HCT116 (cell line): ENCODE results near the gene ADAT3. TPM values are rescaled to one million over a fixed set of nuclear protein-coding genes. Genes with fewer than 3 reads are reported as not detected.

ENCODE experiments used
- ATAC-seq: fragments of 200-7000 bp; cut with Tn5 transposase; 2 replicates; pipeline ENCODE4 v1.9.1; 2020; ENCODE audit warnings: mild to moderate bottlenecking, moderate library complexity
- BruUV-seq: library from RNA; stranded (reverse); fragments of 400-500 nt; replicated peaks from 2 replicates; lab custom pipeline; 2021; lab: Mats Ljungman, UMichigan
- CTCF ChIA-PET: fragments of 300-600 bp; sonication (Branson Sonifier 250); formaldehyde crosslinking; loops from one replicate; lab custom pipeline; 2021; ENCODE audit warnings: antibody characterized with exemption; lab: Charles Lee
- POLR2A ChIA-PET: fragments of 300-600, 350-600 bp; sonication (Branson Sonifier 250); formaldehyde crosslinking; loops from one replicate; lab custom pipeline; 2021; ENCODE audit warnings: antibody characterized with exemption; lab: Charles Lee
- RAD21 ChIA-PET, 2 experiments: fragments of 300-600 bp; sonication (Branson Sonifier 250); formaldehyde crosslinking; loops; one replicate each; lab custom pipeline; 2023; ENCODE audit warnings: low total read pairs in 2 of 2; ENCODE audit not compliant: uncharacterized antibody in 2 of 2, unreplicated experiment in 2 of 2, low non-redundant PET in 1 of 2; lab: Charles Lee
- DNase-seq: peaks from one replicate; pipeline ENCODE4 v3.0.0-alpha.2; 2010; ENCODE audit warnings: low read depth, low spot score
- H2AFZ ChIP-seq: fragments of 200-600 bp; shearing (Covaris generic), sonication (generic); 2 replicates; pipeline ENCODE4 v1.6.1; 2017; ENCODE audit warnings: low read depth, mixed run types, mixed read lengths, antibody characterized with exemption, low read length; ENCODE audit not compliant: poor library complexity, severe bottlenecking
- H3K27ac ChIP-seq: 2 replicates; pipeline ENCODE4 v1.5.1; 2012; ENCODE audit warnings: low read depth, low read length
- H3K27me3 ChIP-seq: fragments of 200-600 bp; sonication (generic); 2 replicates; pipeline ENCODE4 v1.6.1; 2016; ENCODE audit warnings: mixed run types, low read length, mixed read lengths; ENCODE audit not compliant: insufficient read depth
- H3K36me3 ChIP-seq, 2 experiments: fragments of 200-500 bp in 1 of 2; fragments of 200-600 bp in 1 of 2; sonication (Bioruptor generic) in 1 of 2; sonication (generic) in 1 of 2; 2 replicates each; pipeline versions ENCODE4 v1.5.1 to v1.6.1; 2014 to 2016; ENCODE audit warnings: low read length in 2 of 2, inconsistent platforms in 1 of 2, mixed read lengths in 1 of 2, mixed run types in 1 of 2; ENCODE audit not compliant: insufficient read depth in 2 of 2, control insufficient read depth in 1 of 2
- H3K4me1 ChIP-seq, 2 experiments: fragments of 200-600 bp in 1 of 2; sonication (generic) in 1 of 2; 2 replicates each; pipeline versions ENCODE4 v1.5.1 to v1.6.1; 2012 to 2017; ENCODE audit warnings: low read length in 2 of 2, inconsistent platforms in 1 of 2, mild to moderate bottlenecking in 1 of 2, mixed read lengths in 1 of 2, mixed run types in 1 of 2, moderate library complexity in 1 of 2; ENCODE audit not compliant: insufficient read depth in 2 of 2, control insufficient read depth in 1 of 2
- H3K4me2 ChIP-seq: fragments of 200-600 bp; sonication (generic); 2 replicates; pipeline ENCODE4 v1.6.1; 2017; ENCODE audit warnings: mixed run types, low read length, mixed read lengths
- H3K4me3 ChIP-seq, 2 experiments: fragments of 200-600 bp in 1 of 2; sonication (generic) in 1 of 2; replicated peaks in 1 of 2; 2 replicates each; pipeline ENCODE4 v1.5.1; 2011 to 2016; ENCODE audit warnings: low read length in 2 of 2, control low read depth in 1 of 2, low read depth in 1 of 2, mild to moderate bottlenecking in 1 of 2, mixed read lengths in 1 of 2, mixed run types in 1 of 2
- H3K79me2 ChIP-seq: fragments of 200-600 bp; sonication (generic); 2 replicates; pipeline ENCODE4 v1.6.1; 2017; ENCODE audit warnings: mild to moderate bottlenecking, mixed run types, low read length, moderate library complexity, mixed read lengths; ENCODE audit not compliant: insufficient read depth
- H3K9ac ChIP-seq: fragments of 200-600 bp; sonication (generic); 2 replicates; pipeline ENCODE4 v1.6.1; 2016; ENCODE audit warnings: low read length, mixed read lengths
- H3K9me2 ChIP-seq: fragments of 200-600 bp; sonication (generic), shearing (Covaris generic); 2 replicates; pipeline ENCODE4 v1.6.1; 2017; ENCODE audit warnings: mixed run types, mild to moderate bottlenecking, moderate library complexity; ENCODE audit not compliant: insufficient read depth
- H3K9me3 ChIP-seq, 2 experiments: fragments of 200-500 bp in 1 of 2; fragments of 200-600 bp in 1 of 2; sonication (Bioruptor generic) in 1 of 2; sonication (generic) in 1 of 2; 2 replicates each; pipeline ENCODE4 v1.6.1; 2014 to 2017; ENCODE audit warnings: low read length in 2 of 2, mixed read lengths in 2 of 2, inconsistent platforms in 1 of 2, low read depth in 1 of 2, mild to moderate bottlenecking in 1 of 2, mixed run types in 1 of 2, moderate library complexity in 1 of 2; ENCODE audit not compliant: control insufficient read depth in 1 of 2, insufficient read depth in 1 of 2
- H4K20me1 ChIP-seq: fragments of 200-600 bp; sonication (generic), shearing (Covaris generic); 2 replicates; pipeline ENCODE4 v1.6.1; 2017; ENCODE audit warnings: mixed run types, mild to moderate bottlenecking, moderate library complexity; ENCODE audit not compliant: insufficient read depth
- CBX3 ChIP-seq: IDR thresholded peaks from 2 replicates; pipeline ENCODE4 v1.6.1; 2012; ENCODE audit warnings: low read depth
- CEBPB ChIP-seq: IDR thresholded peaks from 2 replicates; pipeline ENCODE4 v1.6.1; 2012; ENCODE audit warnings: low read depth
- POLR2A ChIP-seq: IDR thresholded peaks from 2 replicates; pipeline ENCODE4 v1.7.0; 2011; ENCODE audit warnings: borderline replicate concordance; ENCODE audit not compliant: insufficient read depth, insufficient read length; ENCODE audit errors: extremely low read depth
- POLR2AphosphoS5 ChIP-seq: IDR thresholded peaks from 2 replicates; pipeline ENCODE4 v1.6.1; 2011; ENCODE audit warnings: mild to moderate bottlenecking, low read depth, low read length, moderate library complexity
- ZNF274 ChIP-seq: fragments of 200-500 bp; sonication (Bioruptor generic); IDR thresholded peaks from 2 replicates; pipeline ENCODE4 v1.6.1; 2014; ENCODE audit warnings: mild to moderate bottlenecking, low read depth, low read length, inconsistent platforms
- intact Hi-C: fragments of 100-400 bp; cut with micrococcal nuclease; formaldehyde crosslinking; loops from 2 replicates; pipeline ENCODE4 v1.10.0; 2022
- total RNA-seq: library from RNA; stranded (reverse); gene quantifications from one replicate; pipeline ENCODE4 v1.2.1, GENCODE V29; 2021; ENCODE audit not compliant: unreplicated experiment
- TF ChIP-seq, protein P1 (sequence below): IDR thresholded peaks from 2 replicates; pipeline ENCODE4 v1.6.1; 2012
- TF ChIP-seq, protein P2 (sequence below), 3 experiments: fragments of 200-600 bp in 1 of 3; sonication (generic) in 1 of 3; IDR thresholded peaks in 2 of 3; conservative IDR thresholded peaks in 1 of 3; 2 replicates each; pipeline ENCODE4 v1.5.1; 2012 to 2017; ENCODE audit warnings: low read depth in 2 of 3, low read length in 2 of 3, antibody characterized with exemption in 1 of 3, borderline replicate concordance in 1 of 3, control low read depth in 1 of 3, mild to moderate bottlenecking in 1 of 3, mixed read lengths in 1 of 3, mixed run types in 1 of 3, moderate library complexity in 1 of 3; ENCODE audit not compliant: insufficient read depth in 1 of 3
- TF ChIP-seq, protein P3 (sequence below): IDR thresholded peaks from 2 replicates; pipeline ENCODE4 v1.6.1; 2012; ENCODE audit warnings: low read depth
- TF ChIP-seq, protein P4 (sequence below): IDR thresholded peaks from 2 replicates; pipeline ENCODE4 v1.6.1; 2011; ENCODE audit warnings: mild to moderate bottlenecking, low read length, moderate library complexity; ENCODE audit not compliant: insufficient replicate concordance; ENCODE audit errors: extremely low read depth

The ADAT3 gene
- total RNA-seq, 1 experiment from 2014 or later = 15.9 TPM

DNA sequence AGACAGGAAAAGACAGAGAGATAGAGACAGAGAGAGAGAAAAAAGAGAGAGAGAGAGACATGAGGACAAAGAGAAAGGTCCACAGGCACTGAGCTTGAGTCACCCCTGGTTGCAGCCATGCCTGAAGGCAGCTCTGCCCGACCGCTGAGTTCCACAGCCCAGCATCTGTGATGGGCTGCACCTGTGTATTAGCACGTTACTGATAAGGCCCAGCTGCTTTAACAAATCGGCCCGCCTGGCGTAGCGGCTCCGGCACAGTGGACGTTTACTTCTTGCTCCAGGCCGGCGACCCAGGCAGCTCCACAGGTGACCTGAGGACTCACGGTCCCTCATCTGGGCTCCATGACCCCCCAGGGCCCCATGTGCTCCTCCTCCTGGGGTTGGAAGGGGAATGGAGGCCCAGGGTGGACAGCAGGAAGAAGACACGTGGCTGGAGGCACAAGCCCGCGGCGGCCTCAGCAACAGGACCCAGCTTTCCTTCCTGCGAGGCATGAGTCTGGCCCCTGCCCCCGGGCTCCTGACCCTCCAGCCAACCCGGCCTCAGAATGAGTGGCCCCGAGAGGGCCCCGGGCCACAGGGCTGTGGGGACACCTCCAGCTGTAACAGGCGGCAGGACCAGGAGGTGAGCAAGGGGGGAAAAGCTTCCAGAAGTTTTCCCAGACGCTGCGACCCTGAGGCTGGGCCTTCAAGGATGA lies 31.9 kb downstream of the ADAT3 start:
- intact Hi-C loops = loop anchor here (10.0 kb wide), 1 partner anchor 128 kb away; no protein-coding TSS in a partner anchor
- no TSS peak for BruUV-seq
- Histone ChIP-seq H3K4me1 (peaks cover 9 to 20% of the 10 kb centered on the region in 2 experiments), H4K20me1 (no peaks in the 10 kb centered on the region), H3K4me3 (no peak overlapping the region), H3K9ac (no peak overlapping the region), H3K4me2 (no peak overlapping the region), H3K36me3 (no peaks in the 10 kb centered on the region), H3K27ac (no peak overlapping the region), H3K79me2 (peaks cover 8% of the 10 kb centered on the region), H3K9me3 (peaks cover 0 to 8% of the 10 kb centered on the region in 2 experiments; a peak in 1 of 4 replicates), H2AFZ (no peak overlapping the region), H3K27me3 (no peaks in the 10 kb centered on the region), H3K9me2 (no peaks in the 10 kb centered on the region)
- ChIA-PET POLR2A (no interaction called here), RAD21 (no interaction called here), CTCF (interaction anchor here (0.8 kb wide), 1 partner anchor 700 kb away, joined by 3 read pairs; no protein-coding TSS in a partner anchor)
- ATAC-seq (no peak), DNase-seq (no peak)
- TF ChIP-seq POLR2A (no peak), POLR2AphosphoS5 (no peak), CEBPB (no peak)

DNA sequence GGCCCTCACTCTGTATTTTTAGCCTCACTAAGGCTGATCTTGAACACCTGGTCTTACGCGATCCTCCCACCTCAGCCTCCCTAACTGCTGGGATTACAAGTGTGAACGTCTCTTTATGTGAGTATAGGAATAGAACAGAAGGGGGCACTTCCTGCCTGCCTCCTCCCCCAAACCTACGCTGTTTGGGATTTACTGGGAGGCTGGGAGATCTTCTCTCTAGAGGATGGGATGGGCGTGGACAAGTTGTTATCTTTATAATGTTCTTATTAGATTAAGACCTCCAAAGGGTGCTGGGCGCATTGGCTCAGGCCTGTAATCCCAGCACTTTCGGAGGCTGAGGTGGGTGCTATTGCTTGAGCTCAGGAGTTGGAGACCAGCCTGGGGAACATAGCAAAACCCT lies 32.9 kb downstream of the ADAT3 start:
- H2AFZ ChIP-seq = no peak overlapping the region
- BruUV-seq = no TSS peak
- ATAC-seq = no peak
- intact Hi-C loops = loop anchor here (10.0 kb wide), 1 partner anchor 127 kb away; no protein-coding TSS in a partner anchor
- no peaks in the 10 kb centered on the region for H3K9me2 ChIP-seq
- peaks cover 18% of the 10 kb centered on the region for H3K79me2 ChIP-seq
- no peaks in the 10 kb centered on the region for H4K20me1 ChIP-seq
- H3K27ac ChIP-seq = no peak overlapping the region
- H3K9me3 ChIP-seq = peaks cover 0 to 8% of the 10 kb centered on the region in 2 experiments; a peak in 1 of 4 replicates
- ChIA-PET POLR2A (no interaction called here), RAD21 (no interaction called here), CTCF (interaction anchor here (0.7 kb wide), 1 partner anchor 24 kb away, joined by 4 read pairs; no protein-coding TSS in a partner anchor)
- DNase-seq = no peak
- no peaks in the 10 kb centered on the region for H3K27me3 ChIP-seq
- H3K9ac ChIP-seq = no peak overlapping the region
- H3K36me3 ChIP-seq = no peaks in the 10 kb centered on the region
- peaks cover 13 to 30% of the 10 kb centered on the region in 2 experiments for H3K4me1 ChIP-seq
- no peak overlapping the region for H3K4me3 ChIP-seq
- no peak overlapping the region for H3K4me2 ChIP-seq
- TF ChIP-seq, protein P1, sequence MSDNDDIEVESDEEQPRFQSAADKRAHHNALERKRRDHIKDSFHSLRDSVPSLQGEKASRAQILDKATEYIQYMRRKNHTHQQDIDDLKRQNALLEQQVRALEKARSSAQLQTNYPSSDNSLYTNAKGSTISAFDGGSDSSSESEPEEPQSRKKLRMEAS = no peak
- TF ChIP-seq CBX3 (no peak), POLR2A (no peak), ZNF274 (no peak), POLR2AphosphoS5 (no peak)
- TF ChIP-seq, protein P2, sequence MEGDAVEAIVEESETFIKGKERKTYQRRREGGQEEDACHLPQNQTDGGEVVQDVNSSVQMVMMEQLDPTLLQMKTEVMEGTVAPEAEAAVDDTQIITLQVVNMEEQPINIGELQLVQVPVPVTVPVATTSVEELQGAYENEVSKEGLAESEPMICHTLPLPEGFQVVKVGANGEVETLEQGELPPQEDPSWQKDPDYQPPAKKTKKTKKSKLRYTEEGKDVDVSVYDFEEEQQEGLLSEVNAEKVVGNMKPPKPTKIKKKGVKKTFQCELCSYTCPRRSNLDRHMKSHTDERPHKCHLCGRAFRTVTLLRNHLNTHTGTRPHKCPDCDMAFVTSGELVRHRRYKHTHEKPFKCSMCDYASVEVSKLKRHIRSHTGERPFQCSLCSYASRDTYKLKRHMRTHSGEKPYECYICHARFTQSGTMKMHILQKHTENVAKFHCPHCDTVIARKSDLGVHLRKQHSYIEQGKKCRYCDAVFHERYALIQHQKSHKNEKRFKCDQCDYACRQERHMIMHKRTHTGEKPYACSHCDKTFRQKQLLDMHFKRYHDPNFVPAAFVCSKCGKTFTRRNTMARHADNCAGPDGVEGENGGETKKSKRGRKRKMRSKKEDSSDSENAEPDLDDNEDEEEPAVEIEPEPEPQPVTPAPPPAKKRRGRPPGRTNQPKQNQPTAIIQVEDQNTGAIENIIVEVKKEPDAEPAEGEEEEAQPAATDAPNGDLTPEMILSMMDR (IDR thresholded peaks at IDR 0.05 in 2 of 3, conservative IDR thresholded peaks at IDR 0.05 in 1 of 3; ENCODE audit: borderline replicate concordance in 1 of 3, insufficient read depth in 1 of 3, low read depth in 2 of 3, low read length in 2 of 3) = no peak
- TF ChIP-seq, protein P3, sequence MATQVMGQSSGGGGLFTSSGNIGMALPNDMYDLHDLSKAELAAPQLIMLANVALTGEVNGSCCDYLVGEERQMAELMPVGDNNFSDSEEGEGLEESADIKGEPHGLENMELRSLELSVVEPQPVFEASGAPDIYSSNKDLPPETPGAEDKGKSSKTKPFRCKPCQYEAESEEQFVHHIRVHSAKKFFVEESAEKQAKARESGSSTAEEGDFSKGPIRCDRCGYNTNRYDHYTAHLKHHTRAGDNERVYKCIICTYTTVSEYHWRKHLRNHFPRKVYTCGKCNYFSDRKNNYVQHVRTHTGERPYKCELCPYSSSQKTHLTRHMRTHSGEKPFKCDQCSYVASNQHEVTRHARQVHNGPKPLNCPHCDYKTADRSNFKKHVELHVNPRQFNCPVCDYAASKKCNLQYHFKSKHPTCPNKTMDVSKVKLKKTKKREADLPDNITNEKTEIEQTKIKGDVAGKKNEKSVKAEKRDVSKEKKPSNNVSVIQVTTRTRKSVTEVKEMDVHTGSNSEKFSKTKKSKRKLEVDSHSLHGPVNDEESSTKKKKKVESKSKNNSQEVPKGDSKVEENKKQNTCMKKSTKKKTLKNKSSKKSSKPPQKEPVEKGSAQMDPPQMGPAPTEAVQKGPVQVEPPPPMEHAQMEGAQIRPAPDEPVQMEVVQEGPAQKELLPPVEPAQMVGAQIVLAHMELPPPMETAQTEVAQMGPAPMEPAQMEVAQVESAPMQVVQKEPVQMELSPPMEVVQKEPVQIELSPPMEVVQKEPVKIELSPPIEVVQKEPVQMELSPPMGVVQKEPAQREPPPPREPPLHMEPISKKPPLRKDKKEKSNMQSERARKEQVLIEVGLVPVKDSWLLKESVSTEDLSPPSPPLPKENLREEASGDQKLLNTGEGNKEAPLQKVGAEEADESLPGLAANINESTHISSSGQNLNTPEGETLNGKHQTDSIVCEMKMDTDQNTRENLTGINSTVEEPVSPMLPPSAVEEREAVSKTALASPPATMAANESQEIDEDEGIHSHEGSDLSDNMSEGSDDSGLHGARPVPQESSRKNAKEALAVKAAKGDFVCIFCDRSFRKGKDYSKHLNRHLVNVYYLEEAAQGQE = no peak
- TF ChIP-seq, protein P4, sequence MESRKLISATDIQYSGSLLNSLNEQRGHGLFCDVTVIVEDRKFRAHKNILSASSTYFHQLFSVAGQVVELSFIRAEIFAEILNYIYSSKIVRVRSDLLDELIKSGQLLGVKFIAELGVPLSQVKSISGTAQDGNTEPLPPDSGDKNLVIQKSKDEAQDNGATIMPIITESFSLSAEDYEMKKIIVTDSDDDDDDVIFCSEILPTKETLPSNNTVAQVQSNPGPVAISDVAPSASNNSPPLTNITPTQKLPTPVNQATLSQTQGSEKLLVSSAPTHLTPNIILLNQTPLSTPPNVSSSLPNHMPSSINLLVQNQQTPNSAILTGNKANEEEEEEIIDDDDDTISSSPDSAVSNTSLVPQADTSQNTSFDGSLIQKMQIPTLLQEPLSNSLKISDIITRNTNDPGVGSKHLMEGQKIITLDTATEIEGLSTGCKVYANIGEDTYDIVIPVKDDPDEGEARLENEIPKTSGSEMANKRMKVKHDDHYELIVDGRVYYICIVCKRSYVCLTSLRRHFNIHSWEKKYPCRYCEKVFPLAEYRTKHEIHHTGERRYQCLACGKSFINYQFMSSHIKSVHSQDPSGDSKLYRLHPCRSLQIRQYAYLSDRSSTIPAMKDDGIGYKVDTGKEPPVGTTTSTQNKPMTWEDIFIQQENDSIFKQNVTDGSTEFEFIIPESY = no peak
